Left lobe of liver (tissue), 2 donors: ENCODE measurements around the gene HDAC5. TPM values are rescaled to one million over a fixed set of nuclear protein-coding genes. Genes with fewer than 3 reads are reported as not detected.
"Not testable (repeated sequence)": the region's sequence is repeated elsewhere in the genome, so short reads cannot be mapped to it uniquely, and the experiment has no call there.

ENCODE experiments used
- ATAC-seq: fragments of 200-7000 bp; cut with Tn5 transposase; one replicate; pipeline ENCODE4 v1.9.1; 2020; ENCODE audit warnings: mild to moderate bottlenecking, moderate library complexity
- DNase-seq: peaks from one replicate; pipeline ENCODE4 v3.0.0-alpha.2; 2020; ENCODE audit warnings: low spot score
- total RNA-seq: library from RNA; stranded (reverse); gene quantifications from one replicate; pipeline ENCODE4 v1.2.1, GENCODE V29; 2021
- donor health status: DM: no; HTN: no; CAD: no; lungs with moderate emphysema.
- donor health status: DM: no; HTN: yes; CAD: no.

The HDAC5 gene
- total RNA-seq, 1 donor from 2014 or later = 16.8 TPM

GRCh38 chr17:44112284-44113280 lies 10.9 kb downstream of the HDAC5 start:
- DNase-seq (no peak), ATAC-seq (no peak)

DNA sequence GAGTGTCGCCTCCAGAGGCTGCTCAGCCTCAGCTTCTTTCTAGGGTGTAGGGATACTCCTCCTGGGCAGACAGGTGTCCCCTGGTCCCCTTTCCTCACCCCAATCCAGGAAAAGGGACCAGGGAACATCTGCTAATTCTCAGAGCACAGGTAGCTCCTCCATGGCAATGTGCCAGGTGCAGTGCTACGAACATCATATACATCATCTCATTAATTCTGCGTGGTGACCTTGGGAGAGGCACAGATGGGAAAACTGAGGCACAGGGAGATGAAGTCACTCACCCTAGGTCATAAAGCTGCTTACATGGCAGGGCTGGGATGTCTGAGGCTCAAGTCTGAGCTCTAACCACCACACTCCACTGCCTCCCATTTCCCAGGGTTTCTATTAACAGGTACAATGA lies 11.7 kb downstream of the HDAC5 start:
- DNase-seq = no peak
- no peak for ATAC-seq

DNA sequence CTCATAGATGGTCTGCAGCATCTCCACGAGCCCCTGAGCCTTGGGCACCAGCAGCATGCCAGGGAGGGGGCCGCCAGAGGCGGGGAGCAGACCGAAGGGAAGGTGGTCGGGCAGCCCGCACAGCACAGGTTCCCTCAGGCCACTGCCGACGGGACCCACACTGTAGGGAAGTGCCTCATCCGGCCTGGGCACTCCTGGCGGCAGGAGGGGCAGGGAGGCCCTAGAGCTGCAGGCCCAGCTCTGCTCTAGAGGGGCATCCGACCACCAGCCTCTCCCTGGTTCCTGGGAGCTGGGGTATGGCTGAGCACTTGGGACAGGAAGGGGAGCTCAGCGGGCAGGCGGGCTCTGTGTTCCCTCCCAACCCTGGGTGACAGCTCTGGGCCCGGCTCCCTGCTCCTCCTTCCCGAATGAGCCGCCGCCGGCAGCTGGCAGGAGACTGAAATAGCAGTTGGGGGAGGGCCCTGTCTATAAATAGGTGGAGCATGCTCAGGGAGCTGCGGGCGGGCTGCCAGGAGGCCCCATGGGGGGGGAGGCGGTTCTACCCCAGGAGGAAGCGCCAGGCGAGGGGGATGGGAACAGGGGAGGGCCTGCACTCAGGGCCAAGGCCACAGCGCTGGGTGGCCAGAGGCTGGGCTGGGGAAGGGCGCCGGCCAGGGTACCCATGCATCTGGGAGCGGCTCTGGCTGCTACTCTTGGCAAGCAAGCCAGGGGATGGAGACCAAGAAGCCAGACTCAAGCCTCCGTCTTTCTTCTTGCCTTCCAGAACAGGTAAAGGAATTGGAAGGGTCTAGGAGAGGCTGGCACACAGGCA lies 12.4 kb downstream of the HDAC5 start:
- peak; percentile 83 for ATAC-seq
- peak; percentile 99 for DNase-seq

DNA sequence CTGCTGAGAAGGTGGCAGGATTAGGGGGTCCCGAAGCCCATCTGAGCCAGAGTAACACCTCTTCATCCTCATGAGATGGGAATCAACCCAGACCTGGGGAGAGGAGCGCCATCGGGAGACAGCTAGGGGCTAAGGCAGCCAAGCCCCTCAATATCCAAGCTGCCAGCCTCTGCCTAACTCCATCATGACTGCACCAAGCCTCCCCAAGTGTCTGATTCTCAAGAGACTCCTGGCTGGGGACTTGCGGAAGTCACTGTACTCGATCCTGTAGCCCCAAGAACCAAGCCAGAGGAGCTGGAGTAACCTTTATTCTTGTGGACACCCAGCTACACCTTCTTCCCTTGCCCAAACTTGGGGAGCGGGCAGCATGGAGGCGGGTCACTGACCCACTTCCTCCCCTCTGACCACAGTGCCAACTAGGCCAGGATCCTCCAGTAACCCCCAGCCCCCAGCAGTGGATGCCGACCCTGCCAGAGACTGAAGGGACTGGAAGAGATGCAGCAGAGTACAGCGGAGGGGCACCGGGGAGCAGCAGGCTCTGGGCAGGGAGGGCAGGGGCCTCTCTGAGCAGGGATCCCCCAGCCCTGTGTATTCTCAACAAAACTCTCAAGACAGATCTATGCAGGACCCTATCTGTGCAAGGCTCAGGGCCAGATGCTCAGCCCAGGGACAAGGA lies 13.3 kb downstream of the HDAC5 start:
- DNase-seq (no peak), ATAC-seq (no peak)

DNA sequence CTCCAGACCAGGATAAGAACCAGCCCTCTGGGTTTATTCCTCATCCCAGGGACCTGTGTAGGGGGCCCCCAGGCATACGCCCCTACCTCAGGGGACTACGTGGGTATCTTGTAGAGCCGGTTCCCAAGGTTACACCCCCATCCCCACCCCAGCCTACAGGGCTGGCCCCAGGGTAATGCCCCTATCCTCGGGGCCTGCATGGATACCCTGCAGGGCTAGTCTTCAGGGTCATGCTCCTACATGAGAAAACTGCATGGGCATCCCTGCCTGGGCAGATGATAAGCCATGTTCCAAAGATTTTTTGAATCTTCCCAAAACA lies 14.2 kb downstream of the HDAC5 start:
- DNase-seq (no peak), ATAC-seq (no peak)

- DNase-seq (peak; percentile 88), ATAC-seq (peak; percentile 69)
Observed at GRCh38 chr17:44108440-44109311, 14.8 kb downstream of the HDAC5 start.

- DNase-seq (no peak), ATAC-seq (no peak)
Observed at GRCh38 chr17:44106801-44107200, 16.6 kb downstream of the HDAC5 start.

DNA sequence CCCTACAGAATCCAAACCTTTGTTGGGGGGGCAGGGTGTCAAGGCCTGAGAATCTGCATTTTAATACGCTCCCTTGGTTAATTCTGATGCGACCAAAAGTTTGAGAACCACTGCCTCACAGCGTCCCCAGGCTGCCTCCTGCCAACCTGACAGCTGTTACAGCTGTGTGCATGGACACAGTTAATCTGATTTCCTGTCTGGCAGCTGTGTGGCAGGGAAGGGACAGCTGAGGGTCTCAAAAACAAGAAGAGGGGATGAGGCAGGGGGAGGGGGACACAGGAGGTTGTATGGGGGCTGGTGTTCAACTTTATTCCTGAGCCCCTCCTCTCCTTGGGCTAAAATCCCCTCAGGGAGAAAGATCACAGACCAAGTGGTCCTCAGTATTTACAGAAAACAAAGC lies 17.5 kb downstream of the HDAC5 start:
- ATAC-seq (no peak), DNase-seq (no peak)

DNA sequence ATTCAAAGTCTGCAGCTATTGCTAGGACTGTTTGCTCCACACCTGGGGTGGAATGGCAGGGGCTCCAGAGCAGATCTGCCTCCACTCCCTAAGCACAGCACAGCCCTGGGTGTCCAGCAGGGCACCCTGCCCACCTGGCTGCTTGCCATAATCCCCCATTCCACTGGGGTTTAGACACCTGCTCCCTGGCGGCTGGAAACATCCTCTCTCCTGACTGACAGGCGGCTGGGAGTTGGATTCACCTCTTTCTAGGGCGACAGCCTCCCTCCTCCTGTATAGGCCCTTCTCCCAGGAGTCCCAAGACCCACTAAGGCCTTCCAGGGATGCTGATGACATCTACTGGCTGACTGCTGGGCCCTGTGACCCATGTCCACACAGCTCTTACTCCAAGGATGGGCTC lies 18.0 kb downstream of the HDAC5 start:
- DNase-seq (no peak), ATAC-seq (no peak)

- peak; percentile 19 for ATAC-seq
Observed at GRCh38 chr17:44102849-44103622, 20.4 kb downstream of the HDAC5 start.

DNA sequence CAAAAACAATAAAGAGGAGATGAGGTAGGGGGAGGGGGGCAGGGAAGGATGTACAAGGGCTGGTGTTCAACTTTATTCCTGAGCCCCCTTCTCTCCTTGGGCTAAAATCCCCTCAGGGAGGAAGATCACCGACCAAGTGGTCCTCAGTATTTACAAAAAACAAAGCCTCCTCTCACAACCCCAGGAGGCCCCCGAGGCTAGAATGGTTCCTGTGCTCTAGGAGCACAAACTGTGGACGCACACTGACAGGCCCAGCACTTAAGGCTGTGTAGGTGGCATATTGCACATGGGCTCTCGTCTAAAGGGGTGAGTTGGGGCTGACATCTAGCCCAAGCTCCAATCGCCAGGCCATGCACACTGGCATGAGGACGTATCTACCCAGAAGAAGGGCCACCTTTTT lies 21.6 kb downstream of the HDAC5 start:
- ATAC-seq, DNase-seq: not testable (repeated sequence)

More at GRCh38 chr17:44102849-44103622, 20.4 kb downstream of the HDAC5 start:
- DNase-seq = no peak

GRCh38 chr17:44097110-44097958 lies 26.1 kb downstream of the HDAC5 start:
- ATAC-seq (peak; percentile 92), DNase-seq (peak; percentile 97)

- ATAC-seq (peak; percentile 16), DNase-seq (no peak)
Observed at GRCh38 chr17:44095647-44096496, 27.6 kb downstream of the HDAC5 start.

DNA sequence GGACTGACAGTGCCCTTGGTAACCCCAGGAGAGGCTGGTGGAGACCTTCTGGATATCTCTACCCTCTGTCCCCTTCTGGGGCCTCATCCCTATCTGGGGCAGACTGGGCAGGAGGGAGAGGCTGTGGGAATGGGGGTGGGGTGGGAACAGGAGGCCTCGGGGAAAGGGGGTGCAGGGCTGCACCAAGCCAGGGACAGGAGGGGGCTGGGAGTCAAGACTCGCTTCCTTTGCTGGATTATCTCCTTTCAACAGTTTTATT lies 28.1 kb downstream of the HDAC5 start:
- no peak for DNase-seq

DNA sequence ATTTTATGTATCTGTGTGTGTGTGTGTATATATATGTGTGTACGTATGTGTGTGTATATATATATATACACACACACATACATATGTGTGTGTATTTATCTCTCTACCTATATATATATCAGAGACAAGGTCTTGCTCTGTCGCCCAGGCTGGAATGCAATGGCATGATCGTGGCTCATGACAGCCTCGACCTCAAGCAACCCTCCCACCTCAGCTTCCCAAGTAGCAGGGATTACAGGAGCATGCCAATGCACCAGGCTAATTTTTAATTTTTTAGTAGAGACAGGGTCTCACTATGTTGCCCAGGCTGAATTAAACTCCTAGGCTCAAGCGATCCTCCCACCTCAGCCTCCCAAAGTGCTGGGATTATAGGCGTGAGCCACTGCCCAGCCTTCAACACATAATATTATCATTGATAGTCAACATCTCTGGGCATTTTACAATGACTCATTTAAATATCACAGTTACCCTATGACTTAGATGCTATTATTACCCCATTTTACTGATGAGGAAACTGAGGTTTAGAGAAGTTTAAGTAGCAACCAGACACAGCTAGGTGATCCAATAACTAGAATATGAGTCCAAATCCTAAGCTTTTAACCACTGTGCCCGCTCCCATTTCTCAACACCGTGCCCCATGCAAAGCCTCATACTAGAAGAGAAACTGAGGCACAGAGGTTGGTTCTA lies 28.6 kb downstream of the HDAC5 start:
- DNase-seq (no peak), ATAC-seq (no peak)

More for the DNA sequence above, 28.1 kb downstream of the HDAC5 start:
- ATAC-seq = no peak

- no peak for ATAC-seq
- DNase-seq = no peak
Observed at GRCh38 chr17:44093231-44093900, 30.1 kb downstream of the HDAC5 start.

DNA sequence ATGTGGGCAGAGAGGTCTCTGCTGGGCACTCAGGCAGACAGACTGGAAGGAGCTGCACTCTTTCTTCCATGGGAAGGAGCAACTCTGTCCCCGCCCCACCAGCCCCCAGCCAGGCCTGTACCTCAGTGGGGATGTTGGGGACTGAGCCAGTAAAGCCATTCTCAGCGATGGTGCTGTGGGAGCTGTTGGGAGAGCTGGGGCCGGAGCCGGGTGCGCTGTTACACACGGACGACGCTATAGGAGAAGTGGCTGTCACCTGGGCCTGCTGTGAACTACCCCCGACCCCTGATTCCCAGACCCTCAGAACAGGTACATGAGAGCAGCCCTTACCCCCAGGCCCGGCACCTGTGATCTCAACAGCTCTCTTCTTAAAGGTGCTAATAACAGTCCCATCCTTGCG lies 31.4 kb downstream of the HDAC5 start:
- DNase-seq (no peak), ATAC-seq (no peak)
